HepG2 (cell line): ENCODE measurements around the gene ATP9A. TPM values are rescaled to one million over a fixed set of nuclear protein-coding genes. Genes with fewer than 3 reads are reported as not detected.

Source experiments
- ATAC-seq: fragments of 200-7000 bp; cut with Tn5 transposase; 3 replicates; pipeline ENCODE4 v1.9.1; 2020; ENCODE audit warnings: mild to moderate bottlenecking, moderate library complexity
- BruUV-seq: library from RNA; stranded (reverse); fragments of 400-500 nt; replicated peaks from 2 replicates; lab custom pipeline; 2021; lab: Mats Ljungman, UMichigan
- CTCF ChIA-PET: fragments of 300-600 bp; formaldehyde crosslinking; extraction: SDS; loops from one replicate; lab custom pipeline; 2021; ENCODE audit warnings: low total read pairs, inconsistent platforms, low intra/inter-chr PET ratio; lab: Yijun Ruan, JAX
- POLR2A ChIA-PET: fragments of 350-600 bp; sonication (Branson Sonifier 250); formaldehyde crosslinking; loops from one replicate; lab custom pipeline; 2020; ENCODE audit warnings: antibody characterized with exemption, inconsistent platforms; lab: Yijun Ruan, JAX
- DNase-seq: peaks from one replicate; pipeline ENCODE4 v3.0.0-alpha.2; 2015; ENCODE audit warnings: low spot score
- FAIRE-seq: peaks from 3 replicates; lab custom pipeline; 2011; peaks lifted over from hg19 to GRCh38; lab: Jason Lieb, UNC
- H2AFZ ChIP-seq: one replicate; pipeline ENCODE4 v1.6.1; 2011; ENCODE audit warnings: low read length, inconsistent platforms
- H3K27ac ChIP-seq: fragments of 300-600 bp; 3 replicates; pipeline ENCODE4 v1.8.0; 2011; ENCODE audit warnings: mixed run types, mild to moderate bottlenecking, mixed read lengths, low read length, inconsistent platforms; ENCODE audit not compliant: insufficient read depth; ENCODE audit errors: extremely low read length
- H3K27me3 ChIP-seq, 2 experiments: fragments of 200-600 bp in 1 of 2; 2 replicates in 1 of 2; 3 replicates in 1 of 2; pipeline versions ENCODE4 v1.6.0 to v1.8.0; 2011; ENCODE audit warnings: low read length in 2 of 2, mild to moderate bottlenecking in 2 of 2, moderate library complexity in 2 of 2, inconsistent platforms in 1 of 2; ENCODE audit not compliant: insufficient read depth in 2 of 2, control insufficient read depth in 1 of 2
- H3K36me3 ChIP-seq, 2 experiments: fragments of 200-600 bp in 1 of 2; replicated peaks in 1 of 2; 2 replicates in 1 of 2; 3 replicates in 1 of 2; pipeline versions ENCODE4 v1.5.1 to v1.8.0; 2011; ENCODE audit warnings: low read length in 2 of 2, inconsistent platforms in 1 of 2; ENCODE audit not compliant: insufficient read depth in 2 of 2, control insufficient read depth in 1 of 2
- H3K4me1 ChIP-seq: 2 replicates; pipeline ENCODE4 v1.5.1; 2012; ENCODE audit warnings: low read length, inconsistent platforms; ENCODE audit not compliant: insufficient read depth
- H3K4me2 ChIP-seq: 2 replicates; pipeline ENCODE4 v1.6.0; 2011; ENCODE audit warnings: low read depth, low read length, inconsistent platforms
- H3K4me3 ChIP-seq, 3 experiments: fragments of 200-600 bp in 1 of 3; sonication (generic), shearing (Covaris generic) in 1 of 3; replicated peaks in 1 of 3; 2 replicates each; pipeline ENCODE4 v1.5.1; 2011 to 2016; ENCODE audit warnings: low read length in 3 of 3, inconsistent platforms in 2 of 3, low read depth in 2 of 3, mild to moderate bottlenecking in 2 of 3, control low read depth in 1 of 3, mixed read lengths in 1 of 3; ENCODE audit not compliant: insufficient read depth in 1 of 3
- H3K79me2 ChIP-seq: one replicate; pipeline ENCODE4 v1.6.1; 2011; ENCODE audit warnings: low read length, inconsistent platforms; ENCODE audit not compliant: insufficient read depth
- H3K9ac ChIP-seq: 2 replicates; pipeline ENCODE4 v1.6.0; 2011; ENCODE audit warnings: mild to moderate bottlenecking, low read depth, low read length, inconsistent platforms; ENCODE audit not compliant: insufficient read depth
- H3K9me3 ChIP-seq: 2 replicates; pipeline ENCODE4 v1.5.1; 2012; ENCODE audit warnings: mild to moderate bottlenecking, low read length
- H4K20me1 ChIP-seq: 2 replicates; pipeline ENCODE4 v1.6.0; 2011; ENCODE audit warnings: inconsistent platforms, mild to moderate bottlenecking, low read length, moderate library complexity; ENCODE audit not compliant: insufficient read depth
- HMG20A ChIP-seq: IDR thresholded peaks from 2 replicates; pipeline ENCODE4 v1.6.1; 2016; ENCODE audit warnings: borderline replicate concordance
- MAFK ChIP-seq, 2 experiments: IDR thresholded peaks in 1 of 2; conservative IDR thresholded peaks in 1 of 2; 2 replicates each; pipeline ENCODE4 v1.6.1; 2011; ENCODE audit warnings: improper control_type of control experiment in 2 of 2, low read length in 2 of 2
- PHF20 ChIP-seq: sonication (generic); formaldehyde crosslinking; IDR thresholded peaks from 2 replicates; pipeline ENCODE4 v1.5.0; 2020; ENCODE audit warnings: mild to moderate bottlenecking, missing genetic modification reagents
- POGZ ChIP-seq: sonication (generic); formaldehyde crosslinking; IDR thresholded peaks from 2 replicates; pipeline ENCODE4 v1.4.0; 2020; ENCODE audit warnings: mild to moderate bottlenecking, missing genetic modification reagents
- PTBP1 ChIP-seq: fragments of 200-400 bp; formaldehyde crosslinking; IDR thresholded peaks from 2 replicates; pipeline ENCODE4 v1.6.1; 2018; ENCODE audit warnings: low read length, low read depth; ENCODE audit not compliant: poor library complexity, severe bottlenecking
- REL ChIP-seq: sonication (generic); formaldehyde crosslinking; conservative IDR thresholded peaks from 2 replicates; pipeline ENCODE4 v1.8.0; 2022; ENCODE audit warnings: mild to moderate bottlenecking, missing genetic modification reagents, moderate library complexity
- SAP130 ChIP-seq: IDR thresholded peaks from 2 replicates; pipeline ENCODE4 v1.6.1; 2016; ENCODE audit warnings: low read depth
- ZFX ChIP-seq: sonication (generic); formaldehyde crosslinking; IDR thresholded peaks from 2 replicates; pipeline ENCODE4 v1.4.0; 2020; ENCODE audit warnings: mild to moderate bottlenecking, low read depth, missing genetic modification reagents, moderate library complexity
- ZMYM3 ChIP-seq: sonication (generic); formaldehyde crosslinking; IDR thresholded peaks from 2 replicates; pipeline ENCODE4 v1.5.1; 2020; ENCODE audit warnings: mild to moderate bottlenecking, missing genetic modification reagents
- ZNF143 ChIP-seq: sonication (generic); formaldehyde crosslinking; IDR thresholded peaks from 2 replicates; pipeline ENCODE4 v1.4.0; 2020; ENCODE audit warnings: missing genetic modification reagents
- ZNF280D ChIP-seq: sonication (generic); formaldehyde crosslinking; IDR thresholded peaks from 2 replicates; pipeline ENCODE4 v1.5.1; 2020; ENCODE audit warnings: mild to moderate bottlenecking, missing genetic modification reagents
- ZNF44 ChIP-seq: sonication (generic); formaldehyde crosslinking; IDR thresholded peaks from 2 replicates; pipeline ENCODE4 v1.5.1; 2020; ENCODE audit warnings: mild to moderate bottlenecking, missing genetic modification reagents
- ZNF850 ChIP-seq: sonication (generic); formaldehyde crosslinking; conservative IDR thresholded peaks from 2 replicates; pipeline ENCODE4 v1.9.0; 2021; ENCODE audit warnings: mild to moderate bottlenecking, missing genetic modification reagents
- WGBS: methylation state at CpG from one replicate; pipeline ENCODE4 v1.1.6; 2017; ENCODE audit warnings: low lambda C conversion rate; 5-methylcytosine and 5-hydroxymethylcytosine counted together
- in situ Hi-C: cut with HindIII; loops from 2 replicates; pipeline ENCODE4 v1.10.0; 2017; ENCODE audit warnings: low pct_unique_long_range_greater_than_20kb; ENCODE audit not compliant: extremely low pct_ligation_motif_present
- intact Hi-C: fragments of 100-400 bp; cut with micrococcal nuclease; formaldehyde crosslinking; loops from one replicate; pipeline ENCODE4 v1.10.0; 2022; ENCODE audit not compliant: unreplicated experiment
- polyA plus RNA-seq, 8 experiments: library from polyadenylated mRNA; depleted of rRNA in 3 of 8; stranded (reverse) in 7 of 8; unstranded in 1 of 8; fragments of >200 nt; fragmentation: Illumina TruSeq in 4 of 8; extraction: Trizol in 4 of 8; gene quantifications; 2 replicates each; pipeline versions ENCODE4 v1.2.1 to v1.2.3, GENCODE V29; 2011 to 2016; ENCODE audit warnings: low read depth in 4 of 8, missing spikeins in 1 of 8, mixed read lengths in 1 of 8; ENCODE audit not compliant: insufficient read depth in 1 of 8
- total RNA-seq, 5 experiments: library from RNA; depleted of rRNA; stranded (reverse); fragments of >200 nt; fragmentation: Illumina TruSeq; extraction: Trizol; gene quantifications; 2 replicates each; pipeline ENCODE4 v1.2.3, GENCODE V29; 2016; ENCODE audit warnings: low read depth in 1 of 5
- TF ChIP-seq, protein P1 (sequence below): sonication (generic); formaldehyde crosslinking; IDR thresholded peaks from 2 replicates; pipeline ENCODE4 v1.8.0; 2022; ENCODE audit warnings: missing genetic modification reagents, mild to moderate bottlenecking, borderline replicate concordance
- TF ChIP-seq, protein P2 (sequence below): sonication (generic); formaldehyde crosslinking; IDR thresholded peaks from 2 replicates; pipeline ENCODE4 v1.4.0; 2020; ENCODE audit warnings: missing genetic modification reagents, borderline replicate concordance
- TF ChIP-seq, protein P3 (sequence below): sonication (generic); formaldehyde crosslinking; IDR thresholded peaks from 2 replicates; pipeline ENCODE4 v1.5.0; 2020; ENCODE audit warnings: mild to moderate bottlenecking, missing genetic modification reagents, moderate library complexity

Gene ATP9A
- total and polyA plus RNA-seq, 2 of the 13 experiments (the other 11 are each of a cell fraction or from before 2014, with no cell fraction given): 11.8 to 18.5 TPM

GRCh38 chr20:51578145-51578459, 190.1 kb downstream of the ATP9A start (continued):
- TF ChIP-seq, protein P1, sequence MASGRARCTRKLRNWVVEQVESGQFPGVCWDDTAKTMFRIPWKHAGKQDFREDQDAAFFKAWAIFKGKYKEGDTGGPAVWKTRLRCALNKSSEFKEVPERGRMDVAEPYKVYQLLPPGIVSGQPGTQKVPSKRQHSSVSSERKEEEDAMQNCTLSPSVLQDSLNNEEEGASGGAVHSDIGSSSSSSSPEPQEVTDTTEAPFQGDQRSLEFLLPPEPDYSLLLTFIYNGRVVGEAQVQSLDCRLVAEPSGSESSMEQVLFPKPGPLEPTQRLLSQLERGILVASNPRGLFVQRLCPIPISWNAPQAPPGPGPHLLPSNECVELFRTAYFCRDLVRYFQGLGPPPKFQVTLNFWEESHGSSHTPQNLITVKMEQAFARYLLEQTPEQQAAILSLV (CRISPR knock-in tag): no peak
- TF ChIP-seq ZNF143 (CRISPR knock-in tag): peak; percentile 69

GRCh38 chr20:51577432-51578144, 190.6 kb downstream of the ATP9A start:
- CTCF ChIA-PET: no interaction called here
- peaks cover 0 to 42% of the 10 kb centered on the region in 2 experiments; a peak in 2 of 5 replicates for H3K27me3 ChIP-seq
- H4K20me1 ChIP-seq: no peaks in the 10 kb centered on the region
- POLR2A ChIA-PET: interaction anchor here (1.4 kb wide), 1 partner anchor 14 kb away, joined by 3 read pairs; no protein-coding TSS in a partner anchor
- peaks cover 8% of the 10 kb centered on the region for H3K4me1 ChIP-seq
- no TSS peak for BruUV-seq
- no peak overlapping the region for H3K4me2 ChIP-seq
- H3K79me2 ChIP-seq: no peaks in the 10 kb centered on the region
- no peak for DNase-seq
- no peaks in the 10 kb centered on the region for H3K9me3 ChIP-seq
- H3K4me3 ChIP-seq: no peak overlapping the region
- WGBS: 39% methylated on average over 11 of the region's 11 CpGs
- no peak overlapping the region for H3K27ac ChIP-seq
- in situ Hi-C loops (loop anchor here (25.0 kb wide), 1 partner anchor 590 kb away; no protein-coding TSS in a partner anchor), intact Hi-C loops (no loop called here)
- no peak overlapping the region for H2AFZ ChIP-seq
- peak; percentile 15; the same call in 2 of the 3 replicates for ATAC-seq
- H3K9ac ChIP-seq: no peak overlapping the region
- no peak for FAIRE-seq
- no peaks in the 10 kb centered on the region for H3K36me3 ChIP-seq
- no peak for TF ChIP-seq HMG20A (CRISPR knock-in tag)
- no peak for TF ChIP-seq SAP130
- no peak for TF ChIP-seq ZMYM3 (CRISPR knock-in tag)
- peak; percentile 28; the same call in 1 of the 2 replicates for TF ChIP-seq ZFX (CRISPR knock-in tag)
- TF ChIP-seq, protein P2, sequence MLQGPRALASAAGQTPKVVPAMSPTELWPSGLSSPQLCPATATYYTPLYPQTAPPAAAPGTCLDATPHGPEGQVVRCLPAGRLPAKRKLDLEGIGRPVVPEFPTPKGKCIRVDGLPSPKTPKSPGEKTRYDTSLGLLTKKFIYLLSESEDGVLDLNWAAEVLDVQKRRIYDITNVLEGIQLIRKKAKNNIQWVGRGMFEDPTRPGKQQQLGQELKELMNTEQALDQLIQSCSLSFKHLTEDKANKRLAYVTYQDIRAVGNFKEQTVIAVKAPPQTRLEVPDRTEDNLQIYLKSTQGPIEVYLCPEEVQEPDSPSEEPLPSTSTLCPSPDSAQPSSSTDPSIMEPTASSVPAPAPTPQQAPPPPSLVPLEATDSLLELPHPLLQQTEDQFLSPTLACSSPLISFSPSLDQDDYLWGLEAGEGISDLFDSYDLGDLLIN (CRISPR knock-in tag): no peak
- TF ChIP-seq POGZ (CRISPR knock-in tag): no peak
- TF ChIP-seq ZNF44 (CRISPR knock-in tag): no peak
- TF ChIP-seq, protein P3, sequence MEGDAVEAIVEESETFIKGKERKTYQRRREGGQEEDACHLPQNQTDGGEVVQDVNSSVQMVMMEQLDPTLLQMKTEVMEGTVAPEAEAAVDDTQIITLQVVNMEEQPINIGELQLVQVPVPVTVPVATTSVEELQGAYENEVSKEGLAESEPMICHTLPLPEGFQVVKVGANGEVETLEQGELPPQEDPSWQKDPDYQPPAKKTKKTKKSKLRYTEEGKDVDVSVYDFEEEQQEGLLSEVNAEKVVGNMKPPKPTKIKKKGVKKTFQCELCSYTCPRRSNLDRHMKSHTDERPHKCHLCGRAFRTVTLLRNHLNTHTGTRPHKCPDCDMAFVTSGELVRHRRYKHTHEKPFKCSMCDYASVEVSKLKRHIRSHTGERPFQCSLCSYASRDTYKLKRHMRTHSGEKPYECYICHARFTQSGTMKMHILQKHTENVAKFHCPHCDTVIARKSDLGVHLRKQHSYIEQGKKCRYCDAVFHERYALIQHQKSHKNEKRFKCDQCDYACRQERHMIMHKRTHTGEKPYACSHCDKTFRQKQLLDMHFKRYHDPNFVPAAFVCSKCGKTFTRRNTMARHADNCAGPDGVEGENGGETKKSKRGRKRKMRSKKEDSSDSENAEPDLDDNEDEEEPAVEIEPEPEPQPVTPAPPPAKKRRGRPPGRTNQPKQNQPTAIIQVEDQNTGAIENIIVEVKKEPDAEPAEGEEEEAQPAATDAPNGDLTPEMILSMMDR (CRISPR knock-in tag): peak; percentile 25; the same call in 1 of the 2 replicates
- no peak for TF ChIP-seq ZNF280D (CRISPR knock-in tag)
- TF ChIP-seq MAFK (conservative IDR thresholded peaks at IDR 0.05 in 1 of 2, IDR thresholded peaks at IDR 0.05 in 1 of 2; ENCODE audit: low read length in 2 of 2): no peak
- no peak for TF ChIP-seq PTBP1
- TF ChIP-seq REL (CRISPR knock-in tag): no peak
- no peak for TF ChIP-seq PHF20 (CRISPR knock-in tag)
- TF ChIP-seq ZNF850 (CRISPR knock-in tag): no peak
